Gastroesophageal sphincter (tissue), 4 donors: ENCODE results near the gene CPEB1. TPM values are rescaled to one million over a fixed set of nuclear protein-coding genes. Genes with fewer than 3 reads are reported as not detected.

Source experiments
- ATAC-seq: fragments of 150-250 bp; one replicate; pipeline ENCODE4 v1.9.1; 2016; ENCODE audit warnings: mild to moderate bottlenecking, moderate library complexity
- H3K27ac ChIP-seq, 4 donors: fragments of 200-600 bp; sonication (generic) in 3 of 4; 1 replicate in 3 of 4; 2 replicates in 1 of 4; pipeline ENCODE4 v1.5.1; 2016 to 2019
- H3K27me3 ChIP-seq: fragments of 200-600 bp; sonication (generic); one replicate; pipeline ENCODE4 v1.5.1; 2019
- H3K36me3 ChIP-seq, 2 donors: fragments of 200-600 bp; sonication (generic); one replicate each; pipeline ENCODE4 v1.5.1; 2019; ENCODE audit warnings: control low read depth in 1 of 2
- H3K4me1 ChIP-seq, 3 donors: fragments of 200-600 bp; sonication (generic); 1 replicate in 2 of 3; 2 replicates in 1 of 3; pipeline ENCODE4 v1.5.1; 2016 to 2019; ENCODE audit warnings: control low read depth in 2 of 3
- H3K4me3 ChIP-seq, 2 donors: fragments of 200-600 bp; sonication (generic); one replicate each; pipeline ENCODE4 v1.5.1; 2019; ENCODE audit warnings: mild to moderate bottlenecking in 1 of 2, moderate library complexity in 1 of 2
- H3K9me3 ChIP-seq, 3 donors: fragments of 200-600 bp; sonication (generic); one replicate each; pipeline ENCODE4 v1.5.1; 2017 to 2019; ENCODE audit warnings: control low read depth in 2 of 3
- EP300 ChIP-seq: sonication (generic); formaldehyde crosslinking; IDR thresholded peaks from one replicate; pipeline ENCODE4 v1.6.1; 2017; ENCODE audit warnings: antibody characterized with exemption, mild to moderate bottlenecking
- POLR2A ChIP-seq, 2 donors: fragments of 450-650 bp; IDR thresholded peaks; one replicate each; pipeline ENCODE4 v1.6.1; 2017; ENCODE audit warnings: antibody characterized with exemption in 2 of 2, mild to moderate bottlenecking in 2 of 2, moderate library complexity in 1 of 2
- POLR2AphosphoS5 ChIP-seq: sonication (generic); formaldehyde crosslinking; IDR thresholded peaks from one replicate; pipeline ENCODE4 v1.6.1; 2017; ENCODE audit warnings: antibody characterized with exemption
- WGBS, 2 donors: methylation state at CpG; one replicate each; pipeline ENCODE4 v1.1.5; 2018; ENCODE audit warnings: low coverage in 1 of 2; 5-methylcytosine and 5-hydroxymethylcytosine counted together
- total RNA-seq, 4 donors: library from RNA; depleted of rRNA; stranded (reverse); fragments of >200 nt; gene quantifications; one replicate each; pipeline ENCODE4 v1.1.0, GENCODE V29; 2016
- TF ChIP-seq, protein P1 (sequence below), 4 experiments: fragments of 200-600 bp in 2 of 4; fragments of 450-650 bp in 2 of 4; sonication (generic) in 1 of 4; IDR thresholded peaks; one replicate each; pipeline ENCODE4 v1.5.1; 2017 to 2019; ENCODE audit warnings: antibody characterized with exemption in 4 of 4, mild to moderate bottlenecking in 2 of 4, moderate library complexity in 2 of 4

Gene CPEB1
- total RNA-seq, 4 donors from 2014 or later: 3.2 to 7.8 (median 5.3) TPM

DNA sequence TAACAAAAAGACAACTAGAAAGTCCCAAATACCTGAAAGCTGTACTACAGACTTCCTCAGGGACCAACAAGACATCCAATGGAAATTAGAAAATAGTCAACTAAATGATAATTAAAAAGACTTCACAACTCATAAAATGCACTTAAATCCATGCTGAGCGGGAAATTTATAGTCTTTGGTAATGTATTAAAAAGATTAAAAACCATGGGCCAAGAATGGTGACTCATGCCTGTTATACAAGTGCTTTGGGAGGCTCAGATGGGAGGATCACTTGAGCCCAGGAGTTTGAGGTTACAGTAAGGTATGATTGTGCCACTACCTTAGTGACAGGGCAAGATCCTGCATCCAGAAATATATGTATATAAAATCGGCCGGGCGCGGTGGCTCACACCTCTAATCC is 45.0 kb downstream of the CPEB1 start:
- no peaks in the 10 kb centered on the region for H3K4me1 ChIP-seq
- H3K9me3 ChIP-seq: no peaks in the 10 kb centered on the region
- TF ChIP-seq POLR2AphosphoS5 (no peak), POLR2A (IDR thresholded peaks at IDR 0.05) (no peak), EP300 (no peak)
- TF ChIP-seq, protein P1, sequence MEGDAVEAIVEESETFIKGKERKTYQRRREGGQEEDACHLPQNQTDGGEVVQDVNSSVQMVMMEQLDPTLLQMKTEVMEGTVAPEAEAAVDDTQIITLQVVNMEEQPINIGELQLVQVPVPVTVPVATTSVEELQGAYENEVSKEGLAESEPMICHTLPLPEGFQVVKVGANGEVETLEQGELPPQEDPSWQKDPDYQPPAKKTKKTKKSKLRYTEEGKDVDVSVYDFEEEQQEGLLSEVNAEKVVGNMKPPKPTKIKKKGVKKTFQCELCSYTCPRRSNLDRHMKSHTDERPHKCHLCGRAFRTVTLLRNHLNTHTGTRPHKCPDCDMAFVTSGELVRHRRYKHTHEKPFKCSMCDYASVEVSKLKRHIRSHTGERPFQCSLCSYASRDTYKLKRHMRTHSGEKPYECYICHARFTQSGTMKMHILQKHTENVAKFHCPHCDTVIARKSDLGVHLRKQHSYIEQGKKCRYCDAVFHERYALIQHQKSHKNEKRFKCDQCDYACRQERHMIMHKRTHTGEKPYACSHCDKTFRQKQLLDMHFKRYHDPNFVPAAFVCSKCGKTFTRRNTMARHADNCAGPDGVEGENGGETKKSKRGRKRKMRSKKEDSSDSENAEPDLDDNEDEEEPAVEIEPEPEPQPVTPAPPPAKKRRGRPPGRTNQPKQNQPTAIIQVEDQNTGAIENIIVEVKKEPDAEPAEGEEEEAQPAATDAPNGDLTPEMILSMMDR (IDR thresholded peaks at IDR 0.05): no peak
- no peak overlapping the region for H3K4me3 ChIP-seq
- WGBS, 2 donors: 75 to 94% methylated on average over 4 of the region's 5 CpGs
- peaks cover 5% of the 10 kb centered on the region for H3K27me3 ChIP-seq
- no peak for ATAC-seq
- no peak overlapping the region for H3K27ac ChIP-seq
- no peaks in the 10 kb centered on the region for H3K36me3 ChIP-seq

DNA sequence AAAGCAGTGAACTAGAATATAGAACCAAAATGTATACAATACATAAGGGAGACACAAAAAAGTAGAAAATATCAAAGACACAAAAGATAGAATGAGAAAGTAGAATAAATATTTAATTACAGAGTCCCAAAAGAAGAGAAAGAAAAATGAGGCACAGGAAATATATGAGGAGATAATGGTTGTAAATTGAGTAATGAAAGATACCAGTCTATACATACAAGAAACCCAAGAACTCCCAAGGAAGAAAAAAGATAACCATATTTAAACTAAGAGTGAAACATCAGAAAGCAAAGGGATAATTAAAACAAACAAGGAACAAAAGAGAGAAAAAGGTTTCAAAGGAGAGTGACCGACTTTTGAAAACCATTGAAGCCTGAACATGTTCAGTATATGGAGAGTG is 47.3 kb downstream of the CPEB1 start:
- no peak for ATAC-seq
- H3K4me3 ChIP-seq: no peak overlapping the region
- TF ChIP-seq, protein P1 (IDR thresholded peaks at IDR 0.05): no peak
- no peak for TF ChIP-seq EP300
- TF ChIP-seq POLR2A (IDR thresholded peaks at IDR 0.05): no peak
- no peak for TF ChIP-seq POLR2AphosphoS5
- no peaks in the 10 kb centered on the region for H3K4me1 ChIP-seq
- WGBS, 2 donors: 20 to 80% methylated on average over 1 of the region's 1 CpG
- H3K27me3 ChIP-seq: peaks cover 5% of the 10 kb centered on the region
- H3K27ac ChIP-seq: no peak overlapping the region
- no peaks in the 10 kb centered on the region for H3K36me3 ChIP-seq
- no peaks in the 10 kb centered on the region for H3K9me3 ChIP-seq

DNA sequence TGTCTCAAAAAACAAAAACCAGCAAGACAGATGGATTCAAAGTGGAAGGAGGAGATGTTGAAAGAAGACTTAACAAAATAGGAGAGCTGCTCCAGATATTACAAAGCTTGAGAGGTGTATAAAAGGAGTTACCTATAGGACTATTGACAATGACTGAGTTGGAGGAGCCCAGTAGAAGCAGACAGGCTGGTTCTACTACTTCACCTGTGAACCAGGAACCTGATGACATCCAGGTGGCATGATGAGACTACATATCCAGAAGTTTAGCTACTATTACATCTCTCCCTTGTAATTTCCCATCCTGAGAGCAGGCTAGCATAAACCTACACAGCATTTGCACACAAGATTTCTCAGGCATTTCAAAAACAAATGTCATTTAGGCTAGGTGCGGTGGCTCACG is 49.3 kb downstream of the CPEB1 start:
- TF ChIP-seq POLR2AphosphoS5 (no peak), EP300 (no peak)
- TF ChIP-seq, protein P1 (IDR thresholded peaks at IDR 0.05): no peak

DNA sequence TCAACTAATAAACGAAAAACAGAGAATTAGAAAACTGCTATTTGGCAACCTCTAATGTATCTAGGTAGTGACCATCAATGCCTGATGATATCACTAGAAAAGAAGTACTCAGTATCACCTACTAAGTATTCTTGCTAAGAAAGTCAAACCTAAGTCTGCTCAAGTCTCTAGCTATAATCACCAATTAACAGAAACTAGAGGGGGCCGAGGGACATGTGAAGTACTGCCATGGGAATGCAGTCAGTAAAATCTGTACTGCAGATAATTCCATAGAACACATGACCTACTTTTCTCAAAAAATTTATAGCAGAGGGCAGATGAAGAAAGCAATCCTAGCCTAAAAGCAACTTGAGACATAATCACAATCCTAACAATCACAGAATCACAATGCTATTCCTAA is 51.4 kb downstream of the CPEB1 start:
- TF ChIP-seq POLR2AphosphoS5 (no peak), EP300 (no peak)
- TF ChIP-seq, protein P1 (IDR thresholded peaks at IDR 0.05): no peak
- WGBS, 2 donors: 42 to 78% methylated on average over 1 to 2 of the region's 2 CpGs
- Histone ChIP-seq H3K36me3 (no peaks in the 10 kb centered on the region), H3K27me3 (peaks cover 5% of the 10 kb centered on the region), H3K4me1 (no peaks in the 10 kb centered on the region), H3K9me3 (no peaks in the 10 kb centered on the region), H3K4me3 (no peak overlapping the region), H3K27ac (no peak overlapping the region)
- no peak for ATAC-seq

More for the DNA sequence above, 49.3 kb downstream of the CPEB1 start:
- peaks cover 5% of the 10 kb centered on the region for H3K27me3 ChIP-seq
- no peaks in the 10 kb centered on the region for H3K36me3 ChIP-seq
- 100% methylated on average over 2 of the region's 2 CpGs; no CpG with 5 or more reads in 1 of the 2 donors for WGBS, 2 donors
- H3K4me3 ChIP-seq: no peak overlapping the region
- no peak overlapping the region for H3K27ac ChIP-seq
- no peaks in the 10 kb centered on the region for H3K4me1 ChIP-seq
- no peaks in the 10 kb centered on the region for H3K9me3 ChIP-seq
- ATAC-seq: no peak

DNA sequence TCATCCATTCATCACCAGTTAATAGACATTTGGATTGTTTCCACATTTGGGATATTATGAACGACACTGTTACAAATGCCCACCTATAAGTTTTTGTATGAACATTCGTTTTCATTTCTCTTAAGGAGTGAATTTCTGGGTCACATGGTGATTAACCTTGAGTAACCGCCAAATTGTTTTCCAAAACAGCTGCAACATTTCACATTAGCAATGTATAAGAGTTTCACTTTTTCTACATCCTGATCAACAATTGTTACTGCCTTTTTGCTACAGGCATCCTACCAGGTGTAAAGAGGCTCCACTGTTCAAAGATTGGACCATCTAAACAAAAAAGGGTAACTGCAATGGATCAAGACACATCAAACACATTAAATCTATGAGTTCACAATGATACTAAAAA is 52.0 kb downstream of the CPEB1 start:
- WGBS, 2 donors: 35 to 41% methylated on average over 3 of the region's 3 CpGs
- no peaks in the 10 kb centered on the region for H3K4me1 ChIP-seq
- TF ChIP-seq, protein P1 (IDR thresholded peaks at IDR 0.05): no peak
- TF ChIP-seq POLR2AphosphoS5 (no peak), EP300 (no peak)
- no peak for ATAC-seq
- no peaks in the 10 kb centered on the region for H3K36me3 ChIP-seq
- peaks cover 5% of the 10 kb centered on the region for H3K27me3 ChIP-seq
- H3K27ac ChIP-seq: no peak overlapping the region
- H3K4me3 ChIP-seq: no peak overlapping the region
- H3K9me3 ChIP-seq: no peaks in the 10 kb centered on the region
